OCI-LY3 (cell line): ENCODE results near the gene NEURL1B.

ENCODE experiments used
- H2AFZ ChIP-seq: fragments of 200-600, 300-600 bp; shearing (Covaris generic); 2 replicates; pipeline ENCODE4 v1.6.0; 2014; ENCODE audit warnings: antibody characterized with exemption, low read depth, low read length
- H3K27ac ChIP-seq: fragments of 200-600, 300-600 bp; sonication (generic); 2 replicates; pipeline ENCODE4 v1.5.1; 2014; ENCODE audit warnings: mild to moderate bottlenecking, low read length, moderate library complexity, mixed read lengths
- H3K27me3 ChIP-seq: fragments of 200-600, 300-600 bp; sonication (generic); 2 replicates; pipeline ENCODE4 v1.6.1; 2014; ENCODE audit warnings: low read depth, low read length, mixed read lengths
- H3K36me3 ChIP-seq: fragments of 200-600, 300-600 bp; sonication (generic); replicated peaks from 2 replicates; pipeline ENCODE3; 2014; ENCODE audit warnings: low read depth, low read length, mixed read lengths
- H3K4me1 ChIP-seq: fragments of 300-600, 200-600 bp; sonication (generic); 2 replicates; pipeline ENCODE4 v1.6.1; 2014; ENCODE audit warnings: low read length, mixed read lengths
- H3K4me2 ChIP-seq: fragments of 200-600, 300-600 bp; sonication (generic); 2 replicates; pipeline ENCODE4 v1.6.1; 2014; ENCODE audit warnings: low read length, mixed read lengths
- H3K4me3 ChIP-seq: fragments of 300-600, 200-600 bp; sonication (generic); 2 replicates; pipeline ENCODE4 v1.5.1; 2014; ENCODE audit warnings: antibody characterized with exemption, mild to moderate bottlenecking, low read length, moderate library complexity
- H3K79me2 ChIP-seq: fragments of 300-600, 200-600 bp; shearing (Covaris generic); 2 replicates; pipeline ENCODE4 v1.6.1; 2014; ENCODE audit warnings: mild to moderate bottlenecking, low read length, mixed read lengths
- H3K9ac ChIP-seq: fragments of 300-600, 200-600 bp; shearing (Covaris generic); 2 replicates; pipeline ENCODE4 v1.6.0; 2014; ENCODE audit warnings: mild to moderate bottlenecking, low read length, moderate library complexity
- H3K9me3 ChIP-seq: fragments of 200-600, 300-600 bp; shearing (Covaris generic); 2 replicates; pipeline ENCODE4 v1.6.1; 2014; ENCODE audit warnings: low read length, mixed read lengths; ENCODE audit not compliant: insufficient read depth
- H4K20me1 ChIP-seq: fragments of 200-600, 300-600 bp; sonication (generic); 2 replicates; pipeline ENCODE4 v1.6.1; 2016; ENCODE audit warnings: low read length, mixed read lengths; ENCODE audit not compliant: insufficient read depth
- EZH2phosphoT487 ChIP-seq: fragments of 200-600 bp; shearing (Covaris generic); IDR thresholded peaks from 2 replicates; pipeline ENCODE4 v1.6.1; 2018; ENCODE audit warnings: antibody characterized with exemption, mixed run types, low read depth
- TF ChIP-seq, protein P1 (sequence below): fragments of 200-600, 300-600 bp; sonication (generic); IDR thresholded peaks from 2 replicates; pipeline ENCODE4 v1.5.1; 2014; ENCODE audit warnings: antibody characterized with exemption, low read length, low read depth

NEURL1B gene

DNA sequence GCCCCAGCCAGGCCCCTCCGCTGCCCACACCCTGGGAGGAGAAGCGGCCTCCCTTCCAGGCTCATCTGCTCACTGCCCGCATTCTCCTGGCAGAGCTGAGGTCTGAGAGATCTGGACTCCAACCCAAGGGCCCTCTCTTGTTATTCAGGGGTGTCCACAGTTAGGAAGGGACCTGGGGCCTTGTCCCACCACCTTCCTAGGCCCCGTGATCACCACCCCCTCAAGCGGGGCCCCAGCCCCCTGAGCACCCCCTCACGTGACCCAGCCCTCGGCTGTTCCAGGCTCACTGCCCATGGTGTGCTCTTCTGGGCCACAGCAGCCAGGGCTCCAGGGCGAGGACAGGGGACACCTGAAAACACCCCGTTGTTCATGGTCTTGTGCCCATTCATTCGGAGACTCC is 48.7 kb downstream of the NEURL1B start:
- Histone ChIP-seq H3K79me2 (no peaks in the 10 kb centered on the region), H3K4me3 (peak overlapping the region; percentile 48), H3K9ac (no peak overlapping the region), H3K9me3 (no peaks in the 10 kb centered on the region), H3K36me3 (no peaks in the 10 kb centered on the region), H3K4me1 (peaks cover 35% of the 10 kb centered on the region), H4K20me1 (peaks cover 3% of the 10 kb centered on the region; the same call in 1 of the 2 replicates), H3K4me2 (peak overlapping the region; percentile 77), H3K27ac (no peak overlapping the region), H2AFZ (no peak overlapping the region), H3K27me3 (peaks cover 45% of the 10 kb centered on the region)
- TF ChIP-seq, protein P1, sequence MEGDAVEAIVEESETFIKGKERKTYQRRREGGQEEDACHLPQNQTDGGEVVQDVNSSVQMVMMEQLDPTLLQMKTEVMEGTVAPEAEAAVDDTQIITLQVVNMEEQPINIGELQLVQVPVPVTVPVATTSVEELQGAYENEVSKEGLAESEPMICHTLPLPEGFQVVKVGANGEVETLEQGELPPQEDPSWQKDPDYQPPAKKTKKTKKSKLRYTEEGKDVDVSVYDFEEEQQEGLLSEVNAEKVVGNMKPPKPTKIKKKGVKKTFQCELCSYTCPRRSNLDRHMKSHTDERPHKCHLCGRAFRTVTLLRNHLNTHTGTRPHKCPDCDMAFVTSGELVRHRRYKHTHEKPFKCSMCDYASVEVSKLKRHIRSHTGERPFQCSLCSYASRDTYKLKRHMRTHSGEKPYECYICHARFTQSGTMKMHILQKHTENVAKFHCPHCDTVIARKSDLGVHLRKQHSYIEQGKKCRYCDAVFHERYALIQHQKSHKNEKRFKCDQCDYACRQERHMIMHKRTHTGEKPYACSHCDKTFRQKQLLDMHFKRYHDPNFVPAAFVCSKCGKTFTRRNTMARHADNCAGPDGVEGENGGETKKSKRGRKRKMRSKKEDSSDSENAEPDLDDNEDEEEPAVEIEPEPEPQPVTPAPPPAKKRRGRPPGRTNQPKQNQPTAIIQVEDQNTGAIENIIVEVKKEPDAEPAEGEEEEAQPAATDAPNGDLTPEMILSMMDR = no peak
- no peak for TF ChIP-seq EZH2phosphoT487

DNA sequence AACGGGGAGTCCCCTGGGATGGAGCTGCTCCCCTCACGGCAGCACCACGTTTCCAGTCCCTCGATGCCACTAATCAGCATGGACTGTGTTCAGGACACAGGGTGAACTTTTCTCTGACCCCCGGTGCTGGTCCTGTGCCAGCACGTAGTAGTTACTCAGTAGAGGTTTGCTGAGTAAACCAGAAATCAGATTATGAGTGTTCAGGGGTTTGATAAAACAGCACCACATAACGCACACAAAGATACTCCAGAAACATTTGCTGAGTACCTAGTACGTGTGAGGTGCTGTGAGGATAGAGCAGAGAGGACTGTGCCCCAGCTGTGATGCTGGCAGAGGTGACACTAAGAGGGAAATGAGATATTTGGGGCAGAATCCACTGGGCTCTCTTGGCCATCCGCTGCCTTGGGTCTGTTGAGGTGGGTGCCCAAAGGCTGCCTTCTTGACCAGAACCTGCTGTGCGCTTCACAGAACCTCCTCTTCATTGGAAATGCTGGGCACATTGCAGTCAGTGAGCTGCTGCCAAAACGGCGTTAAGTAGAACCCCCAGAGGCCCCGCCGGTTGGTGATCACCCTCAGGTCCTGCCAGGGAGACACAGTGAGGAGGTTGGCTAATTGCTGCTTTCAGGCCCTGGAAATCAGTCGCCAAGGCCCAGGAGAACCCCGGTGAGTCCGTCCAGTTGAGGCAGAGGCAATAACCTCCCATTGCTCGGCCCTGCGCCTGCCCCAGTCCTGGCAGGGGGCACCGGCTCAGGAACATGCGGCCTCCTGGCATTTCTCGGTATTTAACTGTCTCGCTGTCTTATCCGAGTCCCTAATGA is 49.4 kb downstream of the NEURL1B start:
- no peaks in the 10 kb centered on the region for H3K79me2 ChIP-seq
- H4K20me1 ChIP-seq = peaks cover 3% of the 10 kb centered on the region; the same call in 1 of the 2 replicates
- H3K4me1 ChIP-seq = peaks cover 35% of the 10 kb centered on the region
- H3K4me3 ChIP-seq = peak overlapping the region; percentile 48
- TF ChIP-seq EZH2phosphoT487 = no peak
- peak overlapping the region; percentile 77 for H3K4me2 ChIP-seq
- no peak overlapping the region for H2AFZ ChIP-seq
- no peaks in the 10 kb centered on the region for H3K36me3 ChIP-seq
- H3K9me3 ChIP-seq = no peaks in the 10 kb centered on the region
- no peak overlapping the region for H3K9ac ChIP-seq
- H3K27ac ChIP-seq = no peak overlapping the region
- peaks cover 38% of the 10 kb centered on the region for H3K27me3 ChIP-seq

DNA sequence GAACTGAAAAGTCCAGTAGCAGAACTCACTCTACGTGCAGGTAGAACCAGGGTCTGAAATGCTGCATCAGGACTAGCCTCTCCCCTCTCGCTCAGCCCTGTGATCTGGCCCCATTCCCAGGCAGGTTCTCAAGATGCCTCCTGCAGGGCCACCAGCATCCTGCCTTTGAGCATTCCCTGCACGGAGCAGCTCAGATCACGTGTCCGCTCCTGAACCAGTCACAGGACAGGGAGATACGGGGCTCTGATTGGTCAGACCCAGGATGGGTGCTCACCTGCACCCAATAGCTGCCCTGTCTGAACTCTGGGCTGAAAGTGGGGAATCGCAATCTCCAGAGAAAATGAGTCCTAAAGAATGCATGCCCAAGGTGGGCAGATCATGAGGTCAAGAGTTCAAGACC is 50.8 kb downstream of the NEURL1B start:
- no peak overlapping the region for H3K4me3 ChIP-seq
- H3K9ac ChIP-seq = no peak overlapping the region
- TF ChIP-seq EZH2phosphoT487 = no peak
- TF ChIP-seq, protein P1 = no peak
- H3K27ac ChIP-seq = no peak overlapping the region
- no peaks in the 10 kb centered on the region for H3K9me3 ChIP-seq
- no peak overlapping the region for H2AFZ ChIP-seq
- H3K79me2 ChIP-seq = no peaks in the 10 kb centered on the region
- H3K27me3 ChIP-seq = peaks cover 41% of the 10 kb centered on the region
- H3K36me3 ChIP-seq = no peaks in the 10 kb centered on the region
- H3K4me1 ChIP-seq = peaks cover 35% of the 10 kb centered on the region
- H4K20me1 ChIP-seq = peaks cover 3% of the 10 kb centered on the region; the same call in 1 of the 2 replicates
- H3K4me2 ChIP-seq = no peak overlapping the region

DNA sequence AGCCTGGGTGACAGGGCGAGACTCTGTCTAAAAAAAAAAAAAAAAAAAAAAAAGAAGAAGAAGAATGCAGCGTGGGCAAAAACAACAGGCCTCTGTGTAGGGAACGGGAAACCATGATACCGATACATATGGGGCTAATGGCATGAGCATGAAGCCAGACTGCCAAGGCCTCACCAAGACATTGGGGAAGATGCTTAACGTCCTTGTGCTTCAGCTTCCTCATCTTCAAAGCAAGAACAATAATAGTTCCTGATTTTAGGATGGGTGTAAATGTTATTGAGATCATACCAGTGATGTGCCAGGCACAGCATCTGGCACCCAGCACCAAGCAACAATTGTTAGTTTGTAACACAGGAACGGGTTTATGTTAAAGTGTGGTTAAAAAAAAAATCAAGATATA is 51.4 kb downstream of the NEURL1B start:
- Histone ChIP-seq H3K4me2 (no peak overlapping the region), H3K27me3 (peaks cover 43% of the 10 kb centered on the region), H3K9ac (no peak overlapping the region), H3K27ac (no peak overlapping the region), H3K79me2 (no peaks in the 10 kb centered on the region), H2AFZ (no peak overlapping the region), H3K9me3 (no peaks in the 10 kb centered on the region), H3K36me3 (no peaks in the 10 kb centered on the region), H3K4me1 (peaks cover 38% of the 10 kb centered on the region), H3K4me3 (no peak overlapping the region), H4K20me1 (peaks cover 3% of the 10 kb centered on the region; the same call in 1 of the 2 replicates)
- TF ChIP-seq, protein P1 = no peak
